Esophagus squamous epithelium (tissue), 5 donors: ENCODE data around the gene SYDE2. TPM values are rescaled to one million over a fixed set of nuclear protein-coding genes. Genes with fewer than 3 reads are reported as not detected.

Source experiments
- DNase-seq: peaks from one replicate; lab custom pipeline; 2025; lab: John Stamatoyannopoulos, UW
- H3K27ac ChIP-seq, 4 donors: fragments of 200-600 bp; sonication (generic); one replicate each; pipeline ENCODE4 v1.5.1; 2016 to 2019; ENCODE audit warnings: mild to moderate bottlenecking in 1 of 4
- H3K27me3 ChIP-seq, 4 donors: fragments of 200-600 bp; sonication (generic); 1 replicate in 3 of 4; 2 replicates in 1 of 4; pipeline versions ENCODE4 v1.5.1 to v1.6.0; 2017 to 2021; ENCODE audit warnings: antibody characterized with exemption in 1 of 4
- H3K36me3 ChIP-seq, 3 donors: fragments of 200-600 bp; sonication (generic); one replicate each; pipeline ENCODE4 v1.5.1; 2016 to 2019
- H3K4me1 ChIP-seq, 3 donors: fragments of 200-600 bp; sonication (generic); one replicate each; pipeline ENCODE4 v1.5.1; 2017 to 2019
- H3K4me3 ChIP-seq, 4 donors: fragments of 200-600 bp; sonication (generic); 1 replicate in 3 of 4; 2 replicates in 1 of 4; pipeline ENCODE4 v1.5.1; 2016 to 2019; ENCODE audit warnings: mild to moderate bottlenecking in 2 of 4, moderate library complexity in 1 of 4
- H3K9me3 ChIP-seq, 3 donors: fragments of 200-600 bp; sonication (generic); one replicate each; pipeline ENCODE4 v1.5.1; 2016 to 2019
- CTCF ChIP-seq, 6 experiments: fragments of 450-650 bp in 4 of 6; fragments of 200-600 bp in 2 of 6; sonication (generic) in 2 of 6; IDR thresholded peaks; one replicate each; pipeline ENCODE4 v1.5.1; 2016 to 2019; ENCODE audit warnings: antibody characterized with exemption in 6 of 6, mild to moderate bottlenecking in 4 of 6, moderate library complexity in 4 of 6
- POLR2A ChIP-seq, 4 donors: fragments of 450-650 bp; IDR thresholded peaks; one replicate each; pipeline ENCODE4 v1.6.1; 2017; ENCODE audit warnings: antibody characterized with exemption in 4 of 4, mild to moderate bottlenecking in 4 of 4, moderate library complexity in 3 of 4
- WGBS, 2 donors: methylation state at CpG; one replicate each; pipeline ENCODE4 v1.1.5; 2018; 5-methylcytosine and 5-hydroxymethylcytosine counted together
- intact Hi-C: fragments of 100-400 bp; cut with DNase I; formaldehyde crosslinking; loops from one replicate; pipeline ENCODE4 v1.15.0; 2022
- total RNA-seq, 4 donors: library from RNA; depleted of rRNA; stranded (reverse); fragments of >200 nt; gene quantifications; one replicate each; pipeline ENCODE4 v1.1.0, GENCODE V29; 2016
- donor health status: DM: yes; HTN: yes; CAD: no.

SYDE2 gene
- total RNA-seq, 4 donors from 2014 or later, result 2.8 to 10.9 (median 4.4) TPM

- Histone ChIP-seq H3K9me3 (no peaks in the 10 kb centered on the region), H3K27ac (peak overlapping the region; percentile 81 to 97 (median 90)), H3K4me1 (peaks cover 0 to 58% (median 5%) of the 10 kb centered on the region in 3 donors), H3K36me3 (no peaks in the 10 kb centered on the region), H3K4me3 (peak overlapping the region; percentile 87 to 92 (median 88)), H3K27me3 (peaks cover 0 to 32% (median 0%) of the 10 kb centered on the region in 4 donors)
- TF ChIP-seq POLR2A (IDR thresholded peaks at IDR 0.05) (peak in 2 of 4 donors; percentile 34 to 49), CTCF (IDR thresholded peaks at IDR 0.05) (peak in 2 of 6 experiments; percentile 0 to 3)
- no peak for DNase-seq
- intact Hi-C loops, result no loop called here
- 1 to 2% methylated on average over 12 to 23 of the region's 81 CpGs for WGBS, 2 donors
Observed at GRCh38 chr1:85201340-85202091, 700 bp upstream of the SYDE2 start.

GRCh38 chr1:85199667-85200462, 951 bp downstream of the SYDE2 start:
- Histone ChIP-seq H3K4me1 (peaks cover 0 to 71% (median 5%) of the 10 kb centered on the region in 3 donors), H3K9me3 (no peaks in the 10 kb centered on the region), H3K36me3 (no peaks in the 10 kb centered on the region), H3K27me3 (peaks cover 0 to 24% (median 0%) of the 10 kb centered on the region in 4 donors), H3K4me3 (peak overlapping the region; percentile 87 to 92 (median 88)), H3K27ac (peak overlapping the region; percentile 81 to 97 (median 90))
- WGBS, 2 donors, result 9 to 15% methylated on average over 14 to 25 of the region's 26 CpGs
- TF ChIP-seq CTCF (IDR thresholded peaks at IDR 0.05) (no peak), POLR2A (IDR thresholded peaks at IDR 0.05) (no peak)
- intact Hi-C loops, result no loop called here
- DNase-seq, result no peak

- Histone ChIP-seq H3K9me3 (no peaks in the 10 kb centered on the region), H3K4me3 (peak overlapping the region in 3 of 4 donors; percentile 87 to 92 (median 88)), H3K27me3 (peaks cover 0 to 20% (median 0%) of the 10 kb centered on the region in 4 donors), H3K27ac (no peak overlapping the region), H3K36me3 (no peaks in the 10 kb centered on the region), H3K4me1 (peaks cover 0 to 71% (median 5%) of the 10 kb centered on the region in 3 donors)
- DNase-seq, result no peak
- 27 to 43% methylated on average over 2 of the region's 2 CpGs for WGBS, 2 donors
- intact Hi-C loops, result no loop called here
- no peak for TF ChIP-seq POLR2A (IDR thresholded peaks at IDR 0.05)
- no peak for TF ChIP-seq CTCF (IDR thresholded peaks at IDR 0.05)
Observed at GRCh38 chr1:85198864-85199263, 2.0 kb downstream of the SYDE2 start.

- H3K27me3 ChIP-seq, result peaks cover 0 to 12% (median 0%) of the 10 kb centered on the region in 4 donors
- H3K36me3 ChIP-seq, result no peaks in the 10 kb centered on the region
- intact Hi-C loops, result no loop called here
- no peak overlapping the region for H3K4me3 ChIP-seq
- no peaks in the 10 kb centered on the region for H3K9me3 ChIP-seq
- no peak for DNase-seq
- H3K27ac ChIP-seq, result no peak overlapping the region
- no peak for TF ChIP-seq CTCF (IDR thresholded peaks at IDR 0.05)
- TF ChIP-seq POLR2A (IDR thresholded peaks at IDR 0.05), result no peak
- H3K4me1 ChIP-seq, result peaks cover 0 to 53% (median 0%) of the 10 kb centered on the region in 3 donors
Observed at GRCh38 chr1:85196358-85196757, 4.5 kb downstream of the SYDE2 start.
